Neuronal stem cell (in vitro differentiated cells): ENCODE results near the gene SGPP2.

Experiments
- DNase-seq: peaks from one replicate; pipeline ENCODE4 v3.0.0-alpha.2; 2013; ENCODE audit warnings: low spot score
- H2AFZ ChIP-seq: one replicate; pipeline ENCODE4 v1.6.1; 2013; ENCODE audit warnings: mild to moderate bottlenecking, low read length, inconsistent platforms
- H2AK5ac ChIP-seq: 2 replicates; pipeline ENCODE4 v1.6.1; 2013; ENCODE audit warnings: low read depth, mild to moderate bottlenecking, inconsistent platforms, low read length, moderate library complexity, mixed read lengths
- H2BK120ac ChIP-seq: 2 replicates; pipeline ENCODE4 v1.6.1; 2013; ENCODE audit warnings: low read depth, mild to moderate bottlenecking, inconsistent platforms, low read length, moderate library complexity, mixed read lengths
- H2BK12ac ChIP-seq: one replicate; pipeline ENCODE4 v1.6.1; 2013; ENCODE audit warnings: low read length, inconsistent platforms
- H2BK15ac ChIP-seq: 2 replicates; pipeline ENCODE4 v1.6.1; 2013; ENCODE audit warnings: mild to moderate bottlenecking, low read length, inconsistent platforms, mixed read lengths
- H2BK5ac ChIP-seq: one replicate; pipeline ENCODE4 v1.6.1; 2013; ENCODE audit warnings: inconsistent platforms, mild to moderate bottlenecking, low read length, moderate library complexity
- H3K14ac ChIP-seq: one replicate; pipeline ENCODE4 v1.6.1; 2013; ENCODE audit warnings: low read length, inconsistent platforms
- H3K18ac ChIP-seq: 2 replicates; pipeline ENCODE4 v1.6.1; 2013; ENCODE audit warnings: low read length, inconsistent platforms
- H3K23ac ChIP-seq: 2 replicates; pipeline ENCODE4 v1.6.1; 2013; ENCODE audit warnings: low read depth, mild to moderate bottlenecking, mixed read lengths, low read length, inconsistent platforms; ENCODE audit not compliant: poor library complexity
- H3K27ac ChIP-seq: replicated peaks from 3 replicates; pipeline ENCODE4 v1.5.1; 2013; ENCODE audit warnings: low read length, inconsistent platforms
- H3K27me3 ChIP-seq, 3 experiments: 2 replicates each; pipeline ENCODE4 v1.6.1; 2013; ENCODE audit warnings: low read length in 3 of 3, mild to moderate bottlenecking in 2 of 3, inconsistent platforms in 1 of 3, low read depth in 1 of 3, mixed read lengths in 1 of 3, moderate library complexity in 1 of 3; ENCODE audit not compliant: control insufficient read depth in 3 of 3, insufficient read depth in 3 of 3
- H3K36me3 ChIP-seq, 2 donors: replicated peaks in 1 of 2; 2 replicates each; pipeline ENCODE4 v1.6.1; 2013; ENCODE audit warnings: low read length in 2 of 2; ENCODE audit not compliant: control insufficient read depth in 2 of 2, insufficient read depth in 2 of 2
- H3K4ac ChIP-seq: 2 replicates; pipeline ENCODE4 v1.6.1; 2013; ENCODE audit warnings: inconsistent platforms, mild to moderate bottlenecking, low read length, moderate library complexity
- H3K4me1 ChIP-seq, 2 donors: 1 replicate in 1 of 2; 2 replicates in 1 of 2; pipeline ENCODE4 v1.6.1; 2013; ENCODE audit warnings: low read length in 2 of 2, low read depth in 1 of 2; ENCODE audit not compliant: control insufficient read depth in 2 of 2, insufficient read depth in 1 of 2
- H3K4me2 ChIP-seq: one replicate; pipeline ENCODE4 v1.6.1; 2013; ENCODE audit warnings: mild to moderate bottlenecking, low read length, inconsistent platforms; ENCODE audit not compliant: insufficient read depth, poor library complexity, severe bottlenecking
- H3K4me3 ChIP-seq, 2 donors: 2 replicates each; pipeline ENCODE4 v1.5.1; 2013; ENCODE audit warnings: low read length in 2 of 2, mild to moderate bottlenecking in 2 of 2, inconsistent platforms in 1 of 2, moderate library complexity in 1 of 2
- H3K79me1 ChIP-seq: one replicate; pipeline ENCODE4 v1.6.1; 2013; ENCODE audit warnings: low read depth, mild to moderate bottlenecking, inconsistent platforms, low read length, moderate library complexity
- H3K9ac ChIP-seq: one replicate; pipeline ENCODE4 v1.6.1; 2013; ENCODE audit warnings: mild to moderate bottlenecking, low read depth, low read length, inconsistent platforms; ENCODE audit not compliant: poor library complexity
- H3K9me3 ChIP-seq, 2 donors: replicated peaks in 1 of 2; 2 replicates each; pipeline versions ENCODE3 to v1.6.1; 2013; ENCODE audit warnings: low read length in 2 of 2, mild to moderate bottlenecking in 2 of 2, inconsistent platforms in 1 of 2, low read depth in 1 of 2, mixed read lengths in 1 of 2, moderate library complexity in 1 of 2; ENCODE audit not compliant: control insufficient read depth in 2 of 2, insufficient read depth in 1 of 2
- H4K8ac ChIP-seq: one replicate; pipeline ENCODE4 v1.6.1; 2013; ENCODE audit warnings: low read depth, mild to moderate bottlenecking, inconsistent platforms, low read length, moderate library complexity
- H4K91ac ChIP-seq: one replicate; pipeline ENCODE4 v1.6.1; 2013; ENCODE audit warnings: low read length, low read depth, mild to moderate bottlenecking, inconsistent platforms; ENCODE audit not compliant: poor library complexity
- WGBS, 2 donors: extraction: QIAGEN DNeasy Blood & Tissue Kit; methylation state at CpG; one replicate each; pipeline ENCODE4 v1.1.7; 2013; ENCODE audit warnings: missing lambda C conversion rate in 2 of 2, mixed read lengths in 1 of 2; ENCODE audit not compliant: insufficient read length in 2 of 2, insufficient replicate concordance in 1 of 2; ENCODE audit errors: extremely low coverage in 2 of 2; 5-methylcytosine and 5-hydroxymethylcytosine counted together

The SGPP2 gene

GRCh38 chr2:222568865-222569264, 144.5 kb downstream of the SGPP2 start:
- no CpG with 5 or more reads among the region's 4 CpGs for WGBS, 2 donors
- Histone ChIP-seq H3K9ac (no peak overlapping the region), H2BK15ac (no peak overlapping the region), H2BK12ac (no peak overlapping the region), H4K91ac (no peak overlapping the region), H3K18ac (no peak overlapping the region), H3K4me1 (peaks cover 0 to 2% of the 10 kb centered on the region in 2 donors), H3K79me1 (no peaks in the 10 kb centered on the region), H3K9me3 (no peaks in the 10 kb centered on the region), H4K8ac (no peak overlapping the region), H3K27me3 (peaks cover 0 to 1% (median 0%) of the 10 kb centered on the region in 3 experiments), H2AK5ac (no peak overlapping the region), H3K23ac (no peak overlapping the region), H3K36me3 (peaks cover 3 to 78% of the 10 kb centered on the region in 2 donors), H3K14ac (no peak overlapping the region), H3K27ac (no peak overlapping the region), H3K4ac (no peak overlapping the region), H2BK5ac (no peak overlapping the region), H3K4me3 (no peak overlapping the region), H3K4me2 (no peak overlapping the region), H2BK120ac (no peak overlapping the region), H2AFZ (no peak overlapping the region)
- DNase-seq, result no peak

GRCh38 chr2:222569826-222570225, 145.5 kb downstream of the SGPP2 start:
- Histone ChIP-seq H3K9ac (no peak overlapping the region), H4K91ac (no peak overlapping the region), H2AK5ac (no peak overlapping the region), H3K23ac (no peak overlapping the region), H3K4me1 (peaks cover 0 to 2% of the 10 kb centered on the region in 2 donors), H3K36me3 (peaks cover 3 to 78% of the 10 kb centered on the region in 2 donors), H3K79me1 (no peaks in the 10 kb centered on the region), H3K4me2 (no peak overlapping the region), H2BK15ac (no peak overlapping the region), H3K4ac (no peak overlapping the region), H3K14ac (no peak overlapping the region), H2AFZ (no peak overlapping the region), H3K9me3 (no peaks in the 10 kb centered on the region), H2BK12ac (no peak overlapping the region), H4K8ac (no peak overlapping the region), H3K27ac (no peak overlapping the region), H3K18ac (no peak overlapping the region), H2BK5ac (no peak overlapping the region), H3K4me3 (no peak overlapping the region), H3K27me3 (no peaks in the 10 kb centered on the region), H2BK120ac (no peak overlapping the region)
- WGBS, 2 donors, result no CpG with 5 or more reads among the region's 1 CpG
- no peak for DNase-seq

GRCh38 chr2:222572264-222572721, 147.9 kb downstream of the SGPP2 start:
- H2BK15ac ChIP-seq, result no peak overlapping the region
- no peaks in the 10 kb centered on the region for H3K27me3 ChIP-seq
- no peak overlapping the region for H4K8ac ChIP-seq
- no peak overlapping the region for H3K4me3 ChIP-seq
- H2BK12ac ChIP-seq, result no peak overlapping the region
- H3K23ac ChIP-seq, result no peak overlapping the region
- H3K9me3 ChIP-seq, result no peaks in the 10 kb centered on the region
- peaks cover 0 to 71% of the 10 kb centered on the region in 2 donors for H3K36me3 ChIP-seq
- H3K27ac ChIP-seq, result no peak overlapping the region
- H3K4me2 ChIP-seq, result no peak overlapping the region
- no CpG with 5 or more reads among the region's 6 CpGs for WGBS, 2 donors
- no peak overlapping the region for H3K9ac ChIP-seq
- H3K79me1 ChIP-seq, result no peaks in the 10 kb centered on the region
- H2AK5ac ChIP-seq, result no peak overlapping the region
- H3K18ac ChIP-seq, result no peak overlapping the region
- H3K4ac ChIP-seq, result no peak overlapping the region
- no peak overlapping the region for H4K91ac ChIP-seq
- H3K14ac ChIP-seq, result no peak overlapping the region
- H2BK120ac ChIP-seq, result no peak overlapping the region
- peaks cover 0 to 9% of the 10 kb centered on the region in 2 donors for H3K4me1 ChIP-seq
- no peak overlapping the region for H2BK5ac ChIP-seq
- DNase-seq, result no peak
- H2AFZ ChIP-seq, result no peak overlapping the region

- Histone ChIP-seq H3K4ac (no peak overlapping the region), H3K9ac (no peak overlapping the region), H2BK15ac (no peak overlapping the region), H2AFZ (no peak overlapping the region), H3K79me1 (no peaks in the 10 kb centered on the region), H3K18ac (no peak overlapping the region), H3K4me2 (no peak overlapping the region), H3K4me3 (no peak overlapping the region), H4K8ac (no peak overlapping the region), H2BK5ac (no peak overlapping the region), H2BK120ac (no peak overlapping the region), H3K27me3 (no peaks in the 10 kb centered on the region), H3K27ac (no peak overlapping the region), H2BK12ac (no peak overlapping the region), H3K36me3 (peaks cover 0 to 68% of the 10 kb centered on the region in 2 donors), H4K91ac (no peak overlapping the region), H2AK5ac (no peak overlapping the region), H3K9me3 (no peaks in the 10 kb centered on the region), H3K4me1 (peaks cover 0 to 10% of the 10 kb centered on the region in 2 donors), H3K14ac (no peak overlapping the region), H3K23ac (no peak overlapping the region)
- no peak for DNase-seq
- WGBS, 2 donors, result no CpG with 5 or more reads among the region's 1 CpG
These were observed 148.4 kb downstream of the SGPP2 start for GRCh38 chr2:222572751-222573174.
